HFFc6 (cell line): ENCODE data around the gene DACT3. TPM values are rescaled to one million over a fixed set of nuclear protein-coding genes. Genes with fewer than 3 reads are reported as not detected.
A peak's percentile ranks its signal among the peaks of the same experiment; 100 is the strongest.
"Not testable (repeated sequence)": the region's sequence is repeated elsewhere in the genome, so short reads cannot be mapped to it uniquely, and the experiment has no call there.

Experiments
- DNase-seq: peaks from one replicate; pipeline ENCODE4 v3.0.0-alpha.2; 2018
- H3K27ac Mint-ChIP-seq: 2 replicates; pipeline ENCODE4 v1.8.0; 2020; ENCODE audit warnings: mild to moderate bottlenecking, mixed read lengths
- H3K27me3 Mint-ChIP-seq: 2 replicates; pipeline ENCODE4 v1.8.0; 2021; ENCODE audit warnings: mild to moderate bottlenecking, moderate library complexity, mixed read lengths; ENCODE audit not compliant: insufficient read depth
- H3K36me3 Mint-ChIP-seq: 2 replicates; pipeline ENCODE4 v1.8.0; 2021; ENCODE audit warnings: low read depth, mixed read lengths
- H3K4me1 Mint-ChIP-seq: 2 replicates; pipeline ENCODE4 v1.8.0; 2020; ENCODE audit warnings: low read depth, mixed read lengths
- H3K4me3 Mint-ChIP-seq: 2 replicates; pipeline ENCODE4 v1.8.0; 2020; ENCODE audit warnings: mild to moderate bottlenecking, moderate library complexity, mixed read lengths
- H3K9me3 Mint-ChIP-seq: 2 replicates; pipeline ENCODE4 v1.8.0; 2020; ENCODE audit warnings: mild to moderate bottlenecking, mixed read lengths
- CTCF ChIP-seq: fragments of 200-600 bp; sonication (generic); IDR thresholded peaks from 2 replicates; pipeline ENCODE4 v1.5.0; 2021; ENCODE audit warnings: antibody characterized with exemption, mild to moderate bottlenecking
- total RNA-seq, 6 experiments: library from RNA; stranded (reverse); fragmentation: NEBNext Ultra II Directional; extraction: Animal tissue kit (Norgen Biotek cat#: 25700); gene quantifications; 2 replicates in 1 of 6; 3 replicates in 5 of 6; pipeline ENCODE4 v1.2.3, GENCODE V29; 2021

The DACT3 gene
- total RNA-seq, 6 experiments from 2014 or later = 12.6 to 17.2 (median 15.5) TPM

- peak overlapping the region; percentile 5; the same call in 1 of the 2 replicates for H3K4me3 Mint-ChIP-seq
- no peaks in the 10 kb centered on the region for H3K36me3 Mint-ChIP-seq
- H3K27me3 Mint-ChIP-seq = no peaks in the 10 kb centered on the region; the same call in 1 of the 2 replicates
- DNase-seq = peak; percentile 72
- no peak for TF ChIP-seq CTCF
- H3K27ac Mint-ChIP-seq = peak overlapping the region; percentile 71; the same call in 1 of the 2 replicates
- no peaks in the 10 kb centered on the region for H3K9me3 Mint-ChIP-seq
- H3K4me1 Mint-ChIP-seq = peaks cover 28% of the 10 kb centered on the region
These were observed 29.5 kb downstream of the DACT3 start for GRCh38 chr19:46631481-46631880.

- Mint-ChIP-seq H3K27ac (peak overlapping the region; percentile 71; the same call in 1 of the 2 replicates), H3K9me3 (no peaks in the 10 kb centered on the region), H3K27me3 (no peaks in the 10 kb centered on the region; the same call in 1 of the 2 replicates), H3K4me1 (peaks cover 33% of the 10 kb centered on the region), H3K4me3 (no peak overlapping the region), H3K36me3 (no peaks in the 10 kb centered on the region)
- TF ChIP-seq CTCF = no peak
- DNase-seq = no peak
These were observed 30.3 kb downstream of the DACT3 start for GRCh38 chr19:46630586-46631205.

GRCh38 chr19:46629546-46630025, 31.4 kb downstream of the DACT3 start:
- TF ChIP-seq CTCF = no peak
- H3K9me3 Mint-ChIP-seq = no peaks in the 10 kb centered on the region
- DNase-seq = no peak
- H3K27ac Mint-ChIP-seq = no peak overlapping the region
- H3K36me3 Mint-ChIP-seq = no peaks in the 10 kb centered on the region
- H3K4me3 Mint-ChIP-seq = no peak overlapping the region
- H3K27me3 Mint-ChIP-seq = no peaks in the 10 kb centered on the region; the same call in 1 of the 2 replicates
- H3K4me1 Mint-ChIP-seq = peaks cover 44% of the 10 kb centered on the region

GRCh38 chr19:46628970-46629369, 32.0 kb downstream of the DACT3 start:
- not testable (repeated sequence) for H3K27me3 Mint-ChIP-seq, H3K9me3 Mint-ChIP-seq, H3K36me3 Mint-ChIP-seq, H3K4me3 Mint-ChIP-seq, DNase-seq, H3K27ac Mint-ChIP-seq
- H3K4me1 Mint-ChIP-seq = peaks cover 50% of the 10 kb centered on the region

- Mint-ChIP-seq H3K27me3 (peaks cover 1% of the 10 kb centered on the region), H3K27ac (peak overlapping the region; percentile 43), H3K36me3 (peaks cover 6% of the 10 kb centered on the region; the same call in 1 of the 2 replicates), H3K9me3 (no peaks in the 10 kb centered on the region), H3K4me1 (peaks cover 44% of the 10 kb centered on the region), H3K4me3 (no peak overlapping the region)
- no peak for TF ChIP-seq CTCF
- no peak for DNase-seq
These were observed 34.5 kb downstream of the DACT3 start for GRCh38 chr19:46626446-46626845.

GRCh38 chr19:46625731-46626130, 35.3 kb downstream of the DACT3 start:
- Mint-ChIP-seq H3K4me3 (peak overlapping the region; percentile 94), H3K4me1 (peaks cover 44% of the 10 kb centered on the region), H3K27me3 (peaks cover 1% of the 10 kb centered on the region), H3K9me3 (no peaks in the 10 kb centered on the region), H3K36me3 (peaks cover 10% of the 10 kb centered on the region; the same call in 1 of the 2 replicates), H3K27ac (peak overlapping the region; percentile 99)
- TF ChIP-seq CTCF = no peak
- no peak for DNase-seq
